Measurements from ENCODE around the gene CLDN4.
A peak's percentile ranks its signal among the peaks of the same experiment; 100 is the strongest.
"Not testable (repeated sequence)": the region's sequence is repeated elsewhere in the genome, so short reads cannot be mapped to it uniquely, and the experiment has no call there.

CLDN4 gene

GRCh38 chr7:73811760-73812168 is 19.0 kb upstream of the CLDN4 start:
- H3K4me3 ChIP-seq (ENCODE audit: low read depth, low read length), result no peak overlapping the region
- DNase-seq (ENCODE audit: low read depth), result peak; percentile 71
- TF ChIP-seq MAX (IDR thresholded peaks at IDR 0.05; ENCODE audit: low read depth, low read length) (no peak), CTCF (IDR thresholded peaks at IDR 0.05; ENCODE audit: low read depth, low read length) (peak; percentile 94)

- DNase-seq (ENCODE audit: low read depth), result no peak
- TF ChIP-seq POLR2A (IDR thresholded peaks at IDR 0.05; ENCODE audit: extremely low read depth, insufficient read length), result no peak
- TF ChIP-seq MYC (IDR thresholded peaks at IDR 0.05; ENCODE audit: low read depth, low read length), result no peak
- no peak for TF ChIP-seq MAX (IDR thresholded peaks at IDR 0.05; ENCODE audit: low read depth, low read length)
- no peak for TF ChIP-seq CTCF (IDR thresholded peaks at IDR 0.05; ENCODE audit: low read depth, low read length)
- H3K4me3 ChIP-seq (ENCODE audit: low read depth, low read length), result no peak overlapping the region
Measured at GRCh38 chr7:73812996-73813395, 17.8 kb upstream of the CLDN4 start.

- no peak overlapping the region for H3K4me3 ChIP-seq (ENCODE audit: low read depth, low read length)
- no peak for TF ChIP-seq MYC (IDR thresholded peaks at IDR 0.05; ENCODE audit: low read depth, low read length)
- no peak for DNase-seq (ENCODE audit: low read depth)
Measured at GRCh38 chr7:73815436-73815835, 15.4 kb upstream of the CLDN4 start.

- no peak for DNase-seq (ENCODE audit: low read depth)
- no peak overlapping the region for H3K4me3 ChIP-seq (ENCODE audit: low read depth, low read length)
- TF ChIP-seq CTCF (IDR thresholded peaks at IDR 0.05; ENCODE audit: low read depth, low read length) (no peak), MAX (IDR thresholded peaks at IDR 0.05; ENCODE audit: low read depth, low read length) (no peak), MYC (IDR thresholded peaks at IDR 0.05; ENCODE audit: low read depth, low read length) (no peak), POLR2A (IDR thresholded peaks at IDR 0.05; ENCODE audit: extremely low read depth, insufficient read length) (no peak)
Measured at GRCh38 chr7:73817121-73817520, 13.7 kb upstream of the CLDN4 start.

GRCh38 chr7:73820013-73820412 is 10.8 kb upstream of the CLDN4 start:
- no peak overlapping the region for H3K4me3 ChIP-seq (ENCODE audit: low read depth, low read length)
- no peak for DNase-seq (ENCODE audit: low read depth)
- no peak for TF ChIP-seq CTCF (IDR thresholded peaks at IDR 0.05; ENCODE audit: low read depth, low read length)
- no peak for TF ChIP-seq POLR2A (IDR thresholded peaks at IDR 0.05; ENCODE audit: extremely low read depth, insufficient read length)
- TF ChIP-seq MYC (IDR thresholded peaks at IDR 0.05; ENCODE audit: low read depth, low read length), result no peak

- DNase-seq (ENCODE audit: low read depth); H3K4me3 ChIP-seq (ENCODE audit: low read depth, low read length): not testable (repeated sequence)
Measured at GRCh38 chr7:73821597-73822285, 9.1 kb upstream of the CLDN4 start.

GRCh38 chr7:73822319-73823173 is 8.2 kb upstream of the CLDN4 start:
- H3K4me3 ChIP-seq (ENCODE audit: low read depth, low read length), result no peak overlapping the region
- DNase-seq (ENCODE audit: low read depth), result no peak
- no peak for TF ChIP-seq MYC (IDR thresholded peaks at IDR 0.05; ENCODE audit: low read depth, low read length)
- no peak for TF ChIP-seq POLR2A (IDR thresholded peaks at IDR 0.05; ENCODE audit: extremely low read depth, insufficient read length)
- TF ChIP-seq CTCF (IDR thresholded peaks at IDR 0.05; ENCODE audit: low read depth, low read length), result no peak
- no peak for TF ChIP-seq MAX (IDR thresholded peaks at IDR 0.05; ENCODE audit: low read depth, low read length)

Measured in NB4 (cell line).